Fibroblast of skin of scalp (primary cell): ENCODE results near the gene GPD2. TPM values are rescaled to one million over a fixed set of nuclear protein-coding genes. Genes with fewer than 3 reads are reported as not detected.

ENCODE experiments used
- DNase-seq: peaks from one replicate; pipeline ENCODE4 v3.0.0-alpha.2; 2013
- polyA plus RNA-seq, 2 experiments: library from polyadenylated mRNA; unstranded; fragments of 120-200 nt; gene quantifications; one replicate each; pipeline ENCODE4 v1.2.1, GENCODE V29; 2013; ENCODE audit not compliant: insufficient read length in 2 of 2

The GPD2 gene
- 15.9 TPM for polyA plus RNA-seq (2013, experiment 1 of 2; ENCODE audit: insufficient read length)
- 15.8 TPM for polyA plus RNA-seq (2013, experiment 2 of 2; ENCODE audit: insufficient read length)

GRCh38 chr2:156435718-156436496 lies at the start of gene GPD2:
TSS of gene GPD2 (plus strand) at chr2:156436379. CDS start at chr2:156476106, 39,727 bp downstream.
- peak; percentile 89 for DNase-seq

- DNase-seq: no peak
These were observed 42.0 kb upstream of the GPD2 start for GRCh38 chr2:156394033-156394741.

GRCh38 chr2:156396126-156396525 lies 40.1 kb upstream of the GPD2 start:
- DNase-seq: no peak

DNA sequence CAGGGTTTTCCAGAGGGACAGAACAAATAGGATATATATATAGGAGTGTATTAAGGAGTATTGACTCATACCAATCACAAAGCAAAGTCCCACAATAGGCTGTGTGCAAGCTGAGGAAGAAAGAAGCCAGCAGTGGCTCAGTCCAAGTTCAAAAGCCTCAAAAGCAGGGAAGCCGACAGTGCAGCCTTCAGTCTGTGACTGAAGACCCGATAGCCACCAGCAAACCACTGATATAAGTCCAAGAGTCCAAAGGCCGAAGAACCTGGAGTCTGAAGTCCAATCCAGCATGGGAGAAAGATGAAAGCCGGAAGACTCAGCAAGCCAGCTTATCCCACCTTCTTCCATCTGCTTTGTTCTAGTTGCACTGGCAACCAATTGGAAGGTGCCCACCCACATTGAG lies 39.0 kb upstream of the GPD2 start:
- no peak for DNase-seq

DNA sequence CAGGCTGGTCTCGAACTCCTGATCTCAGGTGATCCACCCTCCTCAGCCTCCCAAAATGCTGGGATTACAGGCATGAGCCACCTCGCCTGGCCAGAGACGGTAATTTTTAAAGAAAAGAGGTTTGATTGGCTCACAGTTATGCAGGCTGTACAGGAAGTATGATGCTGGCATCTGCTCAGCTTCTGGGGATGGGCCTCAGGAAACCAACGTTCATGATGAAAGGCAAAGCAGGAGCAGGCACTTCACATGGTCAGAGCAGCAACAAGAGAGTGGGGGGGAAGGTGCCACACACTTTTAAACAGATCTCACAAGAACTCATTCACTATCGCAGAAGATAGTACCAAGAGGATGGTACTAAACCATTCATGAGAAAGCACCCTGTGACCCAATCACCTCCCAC lies 38.0 kb upstream of the GPD2 start:
- no peak for DNase-seq

- no peak for DNase-seq
These were observed 36.8 kb upstream of the GPD2 start for GRCh38 chr2:156399224-156399949.

- peak; percentile 77 for DNase-seq
These were observed 36.1 kb upstream of the GPD2 start for GRCh38 chr2:156399950-156400705.

DNA sequence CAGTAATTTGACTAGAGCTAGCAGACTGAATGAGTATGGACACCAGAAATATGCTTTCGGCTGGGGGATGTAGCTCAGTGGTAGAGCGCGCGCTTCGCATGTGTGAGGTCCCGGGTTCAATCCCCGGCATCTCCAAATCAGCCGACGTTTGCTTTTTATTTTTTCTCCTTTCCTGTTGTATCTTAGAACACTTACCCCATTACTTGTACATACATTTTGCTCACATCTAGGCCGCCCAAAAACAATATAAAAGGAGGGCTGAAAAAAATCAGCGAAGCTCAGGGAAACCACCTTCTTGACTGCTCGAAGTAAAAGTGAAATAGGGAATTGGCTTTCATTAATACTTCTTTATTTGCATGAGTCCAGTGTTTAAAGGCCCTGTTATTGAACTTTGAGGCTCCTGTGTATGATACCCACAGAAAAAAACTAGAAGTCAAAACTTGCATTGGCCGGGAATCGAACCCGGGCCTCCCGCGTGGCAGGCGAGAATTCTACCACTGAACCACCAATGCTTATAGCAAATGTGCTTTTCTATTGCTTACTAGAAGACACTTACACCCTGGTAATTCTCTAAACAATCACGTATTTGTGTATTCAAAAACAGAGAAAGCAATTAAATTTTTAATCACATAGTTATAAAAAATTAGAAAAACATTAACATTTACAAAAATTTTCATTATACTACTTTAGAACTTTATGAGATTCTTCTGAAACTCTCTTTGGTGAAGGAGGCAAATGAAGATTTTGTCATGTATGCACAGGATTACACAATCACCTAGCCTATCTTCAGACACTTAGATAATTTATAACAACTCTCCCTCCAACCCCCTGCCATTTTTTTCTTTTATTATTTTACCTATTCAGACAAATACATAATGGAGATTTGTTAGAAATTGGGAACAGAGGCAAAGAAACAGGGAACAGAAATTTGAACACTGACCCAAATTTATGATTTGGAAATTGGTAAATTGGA lies 35.2 kb upstream of the GPD2 start:
- peak; percentile 86 for DNase-seq

DNA sequence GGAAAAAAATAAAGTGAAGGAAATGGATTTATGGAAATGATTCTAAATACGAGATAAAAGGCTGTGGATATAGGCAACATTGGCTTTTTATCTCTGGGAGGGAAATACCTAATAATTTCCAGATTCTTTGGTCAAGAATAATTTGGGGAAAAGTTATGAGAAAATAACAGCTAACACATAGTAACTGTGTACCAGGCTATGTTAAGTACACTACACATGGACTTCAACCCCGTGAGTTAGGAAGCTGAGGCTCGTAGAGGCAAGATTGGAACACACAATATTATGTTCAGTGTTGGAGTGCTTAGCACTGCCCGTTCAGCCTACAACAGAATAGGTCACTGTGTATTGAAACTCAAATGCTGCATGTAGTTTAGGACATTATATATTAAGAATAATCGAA lies 34.3 kb upstream of the GPD2 start:
- no peak for DNase-seq

- DNase-seq: no peak
These were observed 30.6 kb upstream of the GPD2 start for GRCh38 chr2:156405586-156405985.

GRCh38 chr2:156411835-156412234 lies 24.3 kb upstream of the GPD2 start:
- no peak for DNase-seq

DNA sequence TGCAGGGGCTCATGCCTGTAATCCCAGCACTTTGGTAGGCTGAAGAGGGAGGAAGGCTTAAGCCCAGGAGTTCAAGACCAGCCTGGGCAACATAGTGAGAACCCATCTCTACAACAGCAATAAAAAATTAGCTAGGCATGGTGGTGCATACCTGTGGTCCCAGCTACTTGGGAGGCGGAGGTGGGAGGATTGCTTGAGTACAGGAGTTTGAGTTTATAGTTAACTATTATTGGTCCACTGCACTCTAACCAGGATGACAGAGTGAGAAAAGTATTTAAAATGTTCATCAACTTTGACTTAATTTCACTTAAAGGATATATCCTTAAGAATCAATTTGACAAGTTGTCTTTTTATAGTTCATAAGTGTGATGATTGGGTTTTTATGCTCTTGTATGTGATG lies 14.3 kb upstream of the GPD2 start:
- no peak for DNase-seq

DNA sequence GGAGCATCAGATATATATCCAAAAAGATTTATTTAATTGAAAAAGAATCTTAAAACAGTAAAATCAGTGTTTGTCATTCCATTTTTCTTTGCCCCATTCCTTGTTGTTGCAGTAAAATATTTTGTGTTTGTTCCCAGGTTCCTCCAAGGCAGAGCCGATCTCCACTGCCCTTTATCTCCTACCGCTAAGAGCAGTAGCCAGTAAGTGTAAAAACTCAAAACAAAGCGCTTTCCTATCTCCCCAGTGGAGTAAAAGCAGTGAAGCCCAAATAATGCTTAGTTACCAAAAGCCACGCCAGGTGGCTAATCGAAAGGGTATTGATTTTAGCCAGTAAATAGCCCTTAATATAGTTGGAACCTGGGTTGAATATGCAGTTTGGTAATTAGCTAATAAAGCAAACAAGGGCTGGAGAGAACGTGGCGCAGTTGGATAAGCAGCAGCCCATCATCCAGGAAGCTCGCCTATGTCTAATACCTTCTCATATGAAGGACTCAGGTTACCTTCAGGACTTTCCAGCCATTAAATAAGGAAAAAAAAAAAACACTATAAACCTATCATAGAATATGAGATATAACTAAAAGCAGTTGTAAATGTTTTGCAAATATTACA lies 12.4 kb upstream of the GPD2 start:
- no peak for DNase-seq

DNA sequence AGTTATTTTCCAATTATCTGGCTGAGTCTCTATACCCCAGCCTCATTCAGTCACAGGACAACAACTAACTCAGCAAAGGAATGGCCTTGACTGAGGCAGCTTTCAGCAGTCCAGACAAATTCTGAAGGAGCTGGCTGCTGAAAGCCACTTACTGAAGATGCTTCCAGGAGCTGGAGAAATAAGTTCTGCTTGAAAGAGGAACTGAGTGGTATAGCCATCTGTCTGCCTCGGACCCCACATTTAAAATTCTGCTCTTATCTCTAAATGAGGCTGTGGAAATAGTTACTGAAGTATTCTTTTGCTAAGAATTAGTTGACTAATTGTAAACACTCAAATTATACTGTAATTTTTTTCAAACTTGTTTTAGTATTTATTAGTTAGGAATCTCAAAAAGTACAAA lies 9.1 kb upstream of the GPD2 start:
- DNase-seq: no peak

DNA sequence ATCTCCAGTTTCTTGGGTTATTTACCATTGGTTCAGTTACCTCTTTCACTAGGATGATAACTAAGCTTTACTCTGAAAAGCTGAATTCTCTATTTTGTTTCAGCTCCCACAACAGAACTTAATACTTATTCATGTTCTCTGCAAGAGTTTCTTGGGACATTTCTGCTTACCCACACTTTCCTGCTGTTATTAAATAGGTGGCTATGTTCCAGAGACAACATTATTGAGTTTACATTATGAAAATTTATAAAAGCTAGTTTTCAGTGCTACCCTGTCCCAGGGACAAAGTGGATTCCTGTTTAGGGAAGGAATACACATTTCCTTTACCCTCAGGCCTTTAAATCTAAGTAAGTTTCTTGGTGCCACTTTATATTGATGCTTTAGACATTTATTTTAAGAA lies 7.0 kb upstream of the GPD2 start:
- peak; percentile 33 for DNase-seq

- no peak for DNase-seq
These were observed 5.8 kb upstream of the GPD2 start for GRCh38 chr2:156430236-156430979.

- DNase-seq: peak; percentile 73
These were observed 5.2 kb upstream of the GPD2 start for GRCh38 chr2:156430980-156431358.

- DNase-seq: peak; percentile 80
These were observed 1.5 kb upstream of the GPD2 start for GRCh38 chr2:156434461-156435291.

DNA sequence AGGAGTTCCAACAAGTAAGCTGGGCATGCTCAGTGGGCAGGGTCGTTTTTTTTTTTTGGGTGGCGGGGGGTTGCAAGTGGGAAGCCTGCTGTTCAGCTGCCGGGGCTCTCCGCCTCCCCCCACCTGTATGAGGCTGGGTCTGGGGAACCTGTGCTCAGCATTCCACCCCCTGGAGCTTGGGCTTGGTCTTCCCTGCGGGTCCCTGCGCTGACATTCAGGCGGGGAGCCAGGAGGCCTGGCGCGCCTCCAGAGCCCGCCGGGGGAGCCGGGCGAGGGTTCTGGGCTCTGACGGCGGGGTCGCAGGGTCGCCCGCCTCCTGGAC lies 822 bp upstream of the GPD2 start:
- DNase-seq: no peak
